Rectal smooth muscle tissue (tissue), 1 donor: ENCODE measurements around the gene MRGPRD.

ENCODE experiments used
- H3K27ac ChIP-seq: one replicate; pipeline ENCODE4 v1.7.0; 2013; ENCODE audit warnings: low read depth, low read length, inconsistent platforms
- H3K27me3 ChIP-seq: one replicate; pipeline ENCODE4 v1.7.0; 2013; ENCODE audit warnings: low read length; ENCODE audit not compliant: control insufficient read depth, insufficient read depth
- H3K36me3 ChIP-seq: one replicate; pipeline ENCODE4 v1.7.0; 2013; ENCODE audit warnings: low read length; ENCODE audit not compliant: control insufficient read depth, insufficient read depth
- H3K4me1 ChIP-seq: one replicate; pipeline ENCODE4 v1.7.0; 2013; ENCODE audit warnings: low read length; ENCODE audit not compliant: control insufficient read depth, insufficient read depth
- H3K4me3 ChIP-seq: one replicate; pipeline ENCODE4 v1.7.0; 2013; ENCODE audit warnings: low read length
- H3K9ac ChIP-seq: one replicate; pipeline ENCODE4 v1.7.0; 2013; ENCODE audit warnings: low read length

Gene MRGPRD

GRCh38 chr11:68956142-68956541, 24.6 kb downstream of the MRGPRD start:
- H3K27ac ChIP-seq, result peak overlapping the region; percentile 86
- H3K4me1 ChIP-seq, result peaks cover 15% of the 10 kb centered on the region

DNA sequence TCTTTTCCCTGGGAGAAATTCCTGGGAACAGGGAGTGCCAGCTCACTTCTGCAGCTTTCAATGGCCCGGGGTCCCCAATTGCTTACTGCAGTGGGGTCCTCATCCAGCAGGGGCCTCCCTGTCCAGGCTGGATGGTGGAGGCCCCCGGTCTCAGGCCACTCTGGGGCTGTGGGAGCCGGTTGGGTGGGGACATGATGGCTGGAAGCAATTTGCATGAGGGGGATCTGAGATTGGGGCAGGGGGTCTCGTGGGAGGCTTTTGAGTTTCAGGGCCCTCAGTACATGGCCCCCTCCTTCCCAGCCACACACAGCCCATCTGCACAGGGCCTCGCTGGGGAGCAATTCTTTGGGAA, 25.2 kb downstream of the MRGPRD start:
- peaks cover 15% of the 10 kb centered on the region for H3K4me1 ChIP-seq
- no peaks in the 10 kb centered on the region for H3K27me3 ChIP-seq
- H3K36me3 ChIP-seq, result no peaks in the 10 kb centered on the region
- peak overlapping the region; percentile 44 for H3K4me3 ChIP-seq
- H3K27ac ChIP-seq, result peak overlapping the region; percentile 90
- no peak overlapping the region for H3K9ac ChIP-seq

More at GRCh38 chr11:68956142-68956541, 24.6 kb downstream of the MRGPRD start:
- H3K27me3 ChIP-seq, result no peaks in the 10 kb centered on the region
- no peak overlapping the region for H3K4me3 ChIP-seq
- no peak overlapping the region for H3K9ac ChIP-seq
- H3K36me3 ChIP-seq, result no peaks in the 10 kb centered on the region

- peaks cover 15% of the 10 kb centered on the region for H3K4me1 ChIP-seq
- H3K27ac ChIP-seq, result peak overlapping the region; percentile 90
- no peaks in the 10 kb centered on the region for H3K27me3 ChIP-seq
- no peaks in the 10 kb centered on the region for H3K36me3 ChIP-seq
- H3K9ac ChIP-seq, result no peak overlapping the region
- H3K4me3 ChIP-seq, result peak overlapping the region; percentile 44
Observed at GRCh38 chr11:68954836-68955606, 25.8 kb downstream of the MRGPRD start.

- Histone ChIP-seq H3K27ac (no peak overlapping the region), H3K4me1 (peaks cover 33% of the 10 kb centered on the region), H3K27me3 (no peaks in the 10 kb centered on the region), H3K36me3 (no peaks in the 10 kb centered on the region), H3K9ac (no peak overlapping the region), H3K4me3 (no peak overlapping the region)
Observed at GRCh38 chr11:68950762-68951161, 30.0 kb downstream of the MRGPRD start.

DNA sequence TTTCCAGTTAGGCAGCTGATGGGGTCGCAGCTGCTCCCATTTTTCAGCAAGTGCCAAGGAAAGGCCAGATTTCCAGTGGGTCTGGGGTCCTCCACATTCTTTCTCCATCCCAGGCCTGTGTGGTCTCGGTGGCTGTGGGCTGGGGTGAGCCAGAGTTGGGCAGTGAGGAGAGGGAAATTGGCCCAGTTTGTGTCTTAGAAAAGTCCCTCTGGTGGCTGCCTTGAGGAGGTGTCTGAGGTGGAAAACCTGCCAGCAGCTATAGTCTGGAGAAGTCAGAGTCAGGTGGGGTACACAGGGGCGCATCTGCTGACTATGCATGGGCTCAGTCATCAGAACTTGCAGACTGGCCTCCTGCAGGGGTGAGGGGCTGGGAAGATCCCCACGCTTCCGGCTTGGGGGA, 30.5 kb downstream of the MRGPRD start:
- H3K9ac ChIP-seq, result no peak overlapping the region
- peak overlapping the region; percentile 27 for H3K27ac ChIP-seq
- H3K27me3 ChIP-seq, result no peaks in the 10 kb centered on the region
- no peak overlapping the region for H3K4me3 ChIP-seq
- peaks cover 33% of the 10 kb centered on the region for H3K4me1 ChIP-seq
- H3K36me3 ChIP-seq, result no peaks in the 10 kb centered on the region

- Histone ChIP-seq H3K4me1 (peaks cover 34% of the 10 kb centered on the region), H3K27me3 (no peaks in the 10 kb centered on the region), H3K27ac (peak overlapping the region; percentile 99), H3K9ac (no peak overlapping the region), H3K36me3 (no peaks in the 10 kb centered on the region), H3K4me3 (no peak overlapping the region)
Observed at GRCh38 chr11:68948935-68949334, 31.9 kb downstream of the MRGPRD start.

DNA sequence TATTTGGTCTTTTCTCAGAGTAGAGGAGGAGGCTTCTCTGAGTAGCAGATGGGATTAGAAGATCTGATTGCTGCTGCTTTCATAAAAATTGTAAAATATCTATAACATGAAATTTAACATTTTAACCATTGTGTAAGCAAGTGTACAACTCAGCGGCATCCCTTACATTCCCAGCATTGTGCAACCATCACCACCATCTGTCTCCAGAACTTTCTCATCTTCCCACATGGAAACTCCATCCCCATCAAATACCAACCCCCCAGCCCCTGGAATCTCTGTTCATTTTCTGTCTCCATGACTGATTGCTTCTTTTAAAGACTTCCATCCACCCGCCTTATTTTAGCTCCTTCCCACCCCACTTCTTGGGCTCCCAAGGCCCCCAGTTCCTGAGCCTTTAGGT, 32.3 kb downstream of the MRGPRD start:
- H3K9ac ChIP-seq, result no peak overlapping the region
- no peak overlapping the region for H3K4me3 ChIP-seq
- no peaks in the 10 kb centered on the region for H3K36me3 ChIP-seq
- peaks cover 38% of the 10 kb centered on the region for H3K4me1 ChIP-seq
- peak overlapping the region; percentile 99 for H3K27ac ChIP-seq
- H3K27me3 ChIP-seq, result no peaks in the 10 kb centered on the region

GRCh38 chr11:68947151-68947550, 33.6 kb downstream of the MRGPRD start:
- H3K27ac ChIP-seq, result peak overlapping the region; percentile 99
- H3K4me3 ChIP-seq, result no peak overlapping the region
- H3K9ac ChIP-seq, result no peak overlapping the region
- H3K36me3 ChIP-seq, result no peaks in the 10 kb centered on the region
- peaks cover 50% of the 10 kb centered on the region for H3K4me1 ChIP-seq
- no peaks in the 10 kb centered on the region for H3K27me3 ChIP-seq

- Histone ChIP-seq H3K9ac (no peak overlapping the region), H3K27ac (peak overlapping the region; percentile 99), H3K36me3 (no peaks in the 10 kb centered on the region), H3K27me3 (no peaks in the 10 kb centered on the region), H3K4me1 (peaks cover 54% of the 10 kb centered on the region), H3K4me3 (peak overlapping the region; percentile 33)
Observed at GRCh38 chr11:68946416-68947090, 34.2 kb downstream of the MRGPRD start.

DNA sequence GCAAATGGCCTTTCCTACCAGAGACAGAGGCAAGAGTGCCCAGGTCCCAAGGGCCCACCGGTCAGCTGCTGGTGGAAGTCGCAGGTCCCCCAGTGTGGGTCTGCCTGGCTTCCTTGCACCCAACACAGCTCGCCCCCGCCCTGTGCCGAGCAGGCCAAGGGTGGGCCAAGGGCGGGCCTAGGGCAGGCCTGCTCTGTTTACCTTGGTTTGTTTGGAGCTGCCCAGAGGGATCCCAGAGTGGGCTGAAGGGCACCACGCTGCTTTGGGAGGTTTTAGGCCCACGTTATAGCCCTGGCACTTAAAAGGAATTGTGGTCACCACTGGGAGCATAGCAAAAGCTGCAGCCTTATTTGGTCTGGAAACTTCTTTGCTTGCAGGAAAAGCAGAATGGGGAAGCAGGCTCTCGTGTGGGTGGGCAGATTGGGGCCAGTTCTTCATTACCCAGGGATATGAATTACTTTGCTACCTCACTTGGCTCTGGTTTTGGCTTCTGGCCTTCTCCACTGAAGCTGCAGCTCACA, 38.0 kb downstream of the MRGPRD start:
- Histone ChIP-seq H3K36me3 (peaks cover 16% of the 10 kb centered on the region), H3K4me1 (peaks cover 59% of the 10 kb centered on the region), H3K27ac (peak overlapping the region; percentile 99), H3K9ac (peak overlapping the region; percentile 37), H3K27me3 (no peaks in the 10 kb centered on the region), H3K4me3 (no peak overlapping the region)

GRCh38 chr11:68942095-68942620, 38.6 kb downstream of the MRGPRD start:
- no peaks in the 10 kb centered on the region for H3K27me3 ChIP-seq
- H3K4me3 ChIP-seq, result no peak overlapping the region
- peaks cover 18% of the 10 kb centered on the region for H3K36me3 ChIP-seq
- H3K27ac ChIP-seq, result peak overlapping the region; percentile 99
- peaks cover 53% of the 10 kb centered on the region for H3K4me1 ChIP-seq
- no peak overlapping the region for H3K9ac ChIP-seq

DNA sequence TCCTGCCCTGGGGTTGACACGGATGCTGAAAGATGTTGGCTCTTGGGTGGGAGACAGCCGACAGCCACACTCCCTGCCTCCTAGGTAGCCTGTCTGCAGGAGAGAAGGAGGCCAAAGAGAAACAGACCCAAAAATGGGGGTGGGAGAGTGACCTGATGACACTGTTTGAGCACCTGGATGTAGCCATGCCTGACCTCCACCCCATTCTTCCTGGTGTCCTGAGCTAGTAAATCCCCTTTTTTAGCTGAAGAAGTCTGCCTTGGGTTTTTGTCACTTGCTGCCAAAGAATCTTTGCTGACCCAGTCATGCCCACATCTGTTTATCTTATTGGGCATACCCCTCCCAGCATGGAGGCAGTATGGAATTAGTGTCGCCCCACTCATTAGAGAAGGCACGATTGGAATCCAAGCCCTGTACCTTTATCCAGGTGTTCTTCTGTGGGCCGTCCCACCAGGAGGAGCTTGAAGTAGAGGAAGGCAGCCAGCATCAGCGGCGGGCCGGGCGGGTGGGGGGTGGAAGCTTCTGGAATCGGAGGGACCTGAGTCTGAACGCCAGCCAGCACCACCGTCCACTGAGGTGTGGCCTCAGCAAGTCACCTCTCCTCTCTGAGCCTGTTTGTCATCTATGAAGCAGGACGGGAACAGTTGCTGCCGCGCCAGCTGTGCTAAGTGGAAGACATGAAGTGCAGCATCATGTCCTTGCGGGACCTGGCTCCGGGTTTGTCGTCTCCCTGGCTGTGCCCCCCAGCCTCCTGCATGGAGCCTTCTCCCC, 39.3 kb downstream of the MRGPRD start:
- H3K36me3 ChIP-seq, result peaks cover 20% of the 10 kb centered on the region
- no peak overlapping the region for H3K4me3 ChIP-seq
- H3K4me1 ChIP-seq, result peaks cover 52% of the 10 kb centered on the region
- H3K27me3 ChIP-seq, result no peaks in the 10 kb centered on the region
- H3K27ac ChIP-seq, result peak overlapping the region; percentile 99
- no peak overlapping the region for H3K9ac ChIP-seq
